Measurements from ENCODE around the gene SPINK2. TPM values are rescaled to one million over a fixed set of nuclear protein-coding genes. Genes with fewer than 3 reads are reported as not detected.
A peak's percentile ranks its signal among the peaks of the same experiment; 100 is the strongest.

SPINK2 gene
- polyA plus RNA-seq, 1 donor (not counting 4 experiments of a cell fraction or from before 2014, with no cell fraction given), result 0.10 TPM

- FAIRE-seq (no peak), DNase-seq (ENCODE audit: low read depth, low spot score) (no peak)
- no peaks in the 10 kb centered on the region for H3K79me2 ChIP-seq (ENCODE audit: control insufficient read depth, insufficient read depth, low read length)
- H4K20me1 ChIP-seq (ENCODE audit: control insufficient read depth, extremely low read depth, insufficient read depth, low read length), result no peaks in the 10 kb centered on the region
- H3K4me1 ChIP-seq (ENCODE audit: control insufficient read depth, extremely low read depth, insufficient read depth, low read length), result peaks cover 8% of the 10 kb centered on the region
- H3K9me3 ChIP-seq (ENCODE audit: control insufficient read depth, low read depth, low read length), result no peaks in the 10 kb centered on the region
- no peak overlapping the region for H3K4me2 ChIP-seq (ENCODE audit: control insufficient read depth, extremely low read depth, insufficient read depth, low read depth, low read length)
- TF ChIP-seq EZH2 (IDR thresholded peaks at IDR 0.05; ENCODE audit: low read length) (no peak), CTCF (optimal IDR thresholded peaks at IDR 0.05 in 1 of 3, IDR thresholded peaks at IDR 0.05 in 1 of 3, conservative IDR thresholded peaks at IDR 0.05 in 1 of 3; ENCODE audit: extremely low read depth in 1 of 3, insufficient read depth in 2 of 3, low read length in 3 of 3) (no peak)
- H3K36me3 ChIP-seq (ENCODE audit: control insufficient read depth in 2 of 2, extremely low read depth in 1 of 2, insufficient read depth in 2 of 2, low read length in 2 of 2), result no peaks in the 10 kb centered on the region
- no peak overlapping the region for H3K4me3 ChIP-seq (ENCODE audit: control insufficient read depth in 2 of 3, extremely low read depth in 1 of 3, insufficient read depth in 2 of 3, low read depth in 1 of 3, low read length in 3 of 3)
- H3K9me1 ChIP-seq (ENCODE audit: control insufficient read depth, extremely low read depth, insufficient read depth, low read length), result no peaks in the 10 kb centered on the region
- H3K27me3 ChIP-seq (ENCODE audit: control insufficient read depth, extremely low read depth, insufficient read depth, low read length), result no peaks in the 10 kb centered on the region
- H2AFZ ChIP-seq (ENCODE audit: control insufficient read depth, low read length), result no peak overlapping the region
- H3K27ac ChIP-seq (ENCODE audit: control insufficient read depth, insufficient read depth, low read length), result no peak overlapping the region
- dilution Hi-C loops (cut with MboI; ENCODE audit: extremely low pct_ligation_motif_present, low sequenced_read_pairs), result no loop called here
- no peak overlapping the region for H3K9ac ChIP-seq (ENCODE audit: control insufficient read depth, extremely low read depth, insufficient read depth, low read length)
Observed at GRCh38 chr4:56806666-56807065, 14.8 kb downstream of the SPINK2 start.

GRCh38 chr4:56804551-56804950 is 16.9 kb downstream of the SPINK2 start:
- no peaks in the 10 kb centered on the region for H3K36me3 ChIP-seq (ENCODE audit: control insufficient read depth in 2 of 2, extremely low read depth in 1 of 2, insufficient read depth in 2 of 2, low read length in 2 of 2)
- no peak overlapping the region for H3K9ac ChIP-seq (ENCODE audit: control insufficient read depth, extremely low read depth, insufficient read depth, low read length)
- dilution Hi-C loops (cut with MboI; ENCODE audit: extremely low pct_ligation_motif_present, low sequenced_read_pairs), result no loop called here
- no peak overlapping the region for H2AFZ ChIP-seq (ENCODE audit: control insufficient read depth, low read length)
- no peaks in the 10 kb centered on the region for H3K9me3 ChIP-seq (ENCODE audit: control insufficient read depth, low read depth, low read length)
- no peaks in the 10 kb centered on the region for H3K27me3 ChIP-seq (ENCODE audit: control insufficient read depth, extremely low read depth, insufficient read depth, low read length)
- no peak overlapping the region for H3K27ac ChIP-seq (ENCODE audit: control insufficient read depth, insufficient read depth, low read length)
- H3K4me1 ChIP-seq (ENCODE audit: control insufficient read depth, extremely low read depth, insufficient read depth, low read length), result peaks cover 8% of the 10 kb centered on the region
- no peaks in the 10 kb centered on the region for H3K9me1 ChIP-seq (ENCODE audit: control insufficient read depth, extremely low read depth, insufficient read depth, low read length)
- no peaks in the 10 kb centered on the region for H3K79me2 ChIP-seq (ENCODE audit: control insufficient read depth, insufficient read depth, low read length)
- no peak overlapping the region for H3K4me2 ChIP-seq (ENCODE audit: control insufficient read depth, extremely low read depth, insufficient read depth, low read depth, low read length)
- peak; percentile 38 for DNase-seq (ENCODE audit: low read depth, low spot score)
- FAIRE-seq, result peak; percentile 91
- no peaks in the 10 kb centered on the region for H4K20me1 ChIP-seq (ENCODE audit: control insufficient read depth, extremely low read depth, insufficient read depth, low read length)
- TF ChIP-seq CTCF (optimal IDR thresholded peaks at IDR 0.05 in 1 of 3, IDR thresholded peaks at IDR 0.05 in 1 of 3, conservative IDR thresholded peaks at IDR 0.05 in 1 of 3; ENCODE audit: extremely low read depth in 1 of 3, insufficient read depth in 2 of 3, low read length in 3 of 3) (no peak), EZH2 (IDR thresholded peaks at IDR 0.05; ENCODE audit: low read length) (no peak)
- no peak overlapping the region for H3K4me3 ChIP-seq (ENCODE audit: control insufficient read depth in 2 of 3, extremely low read depth in 1 of 3, insufficient read depth in 2 of 3, low read depth in 1 of 3, low read length in 3 of 3)
